ENCODE data around the gene TAS2R43.
"Not testable (repeated sequence)": the region's sequence is repeated elsewhere in the genome, so short reads cannot be mapped to it uniquely, and the experiment has no call there.

TAS2R43 gene

GRCh38 chr12:11067514-11067913 is 24.6 kb downstream of the TAS2R43 start:
- FAIRE-seq, result no peak
- DNase-seq (ENCODE audit: extremely low spot score, insufficient read length, low read depth), result no peak

GRCh38 chr12:11062194-11062593 is 29.9 kb downstream of the TAS2R43 start, which contains the start of gene TAS2R46:
Gene TAS2R46, minus strand, starts transcription at chr12:11062294. Its CDS starts 0 bp downstream, at chr12:11062294.
- not testable (repeated sequence) for FAIRE-seq; DNase-seq (ENCODE audit: extremely low spot score, insufficient read length, low read depth)

GRCh38 chr12:11059784-11060183 is 32.3 kb downstream of the TAS2R43 start:
- FAIRE-seq, result peak; percentile 59
- no peak for DNase-seq (ENCODE audit: extremely low spot score, insufficient read length, low read depth)

GRCh38 chr12:11059041-11059440 is 33.1 kb downstream of the TAS2R43 start:
- FAIRE-seq (no peak), DNase-seq (ENCODE audit: extremely low spot score, insufficient read length, low read depth) (no peak)

GRCh38 chr12:11055306-11055705 is 36.8 kb downstream of the TAS2R43 start:
- FAIRE-seq (no peak), DNase-seq (ENCODE audit: extremely low spot score, insufficient read length, low read depth) (no peak)

GRCh38 chr12:11049806-11050531 is 42.1 kb downstream of the TAS2R43 start:
- FAIRE-seq; DNase-seq (ENCODE audit: extremely low spot score, insufficient read length, low read depth): not testable (repeated sequence)

- not testable (repeated sequence) for DNase-seq (ENCODE audit: extremely low spot score, insufficient read length, low read depth); FAIRE-seq
Measured at GRCh38 chr12:11041366-11041765, 50.7 kb downstream of the TAS2R43 start.

Measured in GM18507 (cell line).